ENCODE measurements around the gene VAV2.

DNA sequence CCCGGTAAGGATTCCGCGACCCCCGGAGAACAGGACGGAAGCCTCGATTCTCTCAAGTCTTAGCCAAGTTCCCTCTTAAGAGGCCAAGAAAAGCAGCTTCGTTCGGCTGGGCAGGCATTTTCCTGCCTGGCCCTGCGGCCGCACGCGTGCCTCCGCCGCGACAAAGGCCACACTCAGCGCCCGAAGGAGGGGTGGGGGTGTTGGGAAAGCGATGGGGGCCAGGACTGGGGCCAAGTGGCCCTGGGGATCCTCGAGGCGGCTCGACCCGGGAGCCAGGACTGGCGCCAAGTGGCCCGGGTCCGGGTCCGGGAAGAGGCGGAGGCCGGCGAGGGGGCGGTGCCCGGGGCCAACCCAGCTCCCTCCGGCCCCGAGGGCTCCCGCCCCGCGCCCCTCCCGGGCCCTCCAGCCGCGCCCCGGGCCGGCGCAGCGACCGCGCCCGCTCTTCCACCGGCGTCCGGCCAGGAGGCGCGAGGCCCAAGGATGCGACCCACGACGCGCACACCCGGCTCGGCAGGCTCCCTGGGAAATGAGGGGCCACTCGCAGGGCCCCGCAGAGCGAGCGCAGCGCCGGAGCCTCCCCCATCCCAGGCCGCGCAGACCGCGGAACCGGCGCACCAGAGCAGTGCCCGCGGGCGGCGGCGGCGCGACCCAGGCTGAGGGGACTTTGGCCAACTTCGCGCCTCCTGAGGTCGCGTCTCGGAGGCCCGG is 756 bp downstream of the VAV2 start:
- TF ChIP-seq ARNTL (CRISPR knock-in tag; IDR thresholded peaks at IDR 0.05; ENCODE audit: borderline replicate concordance, low read depth) (no peak), ZC3H10 (CRISPR knock-in tag; IDR thresholded peaks at IDR 0.05) (no peak), SNAI2 (CRISPR knock-in tag; IDR thresholded peaks at IDR 0.05) (no peak), ZFP30 (CRISPR knock-in tag; IDR thresholded peaks at IDR 0.05) (no peak), CSDC2 (CRISPR knock-in tag; IDR thresholded peaks at IDR 0.05) (no peak), ESRRG (CRISPR knock-in tag; IDR thresholded peaks at IDR 0.05) (no peak), BACH2 (CRISPR knock-in tag; IDR thresholded peaks at IDR 0.05; ENCODE audit: borderline replicate concordance) (no peak), OSR1 (CRISPR knock-in tag; IDR thresholded peaks at IDR 0.05) (no peak)
- TF ChIP-seq, protein P1, sequence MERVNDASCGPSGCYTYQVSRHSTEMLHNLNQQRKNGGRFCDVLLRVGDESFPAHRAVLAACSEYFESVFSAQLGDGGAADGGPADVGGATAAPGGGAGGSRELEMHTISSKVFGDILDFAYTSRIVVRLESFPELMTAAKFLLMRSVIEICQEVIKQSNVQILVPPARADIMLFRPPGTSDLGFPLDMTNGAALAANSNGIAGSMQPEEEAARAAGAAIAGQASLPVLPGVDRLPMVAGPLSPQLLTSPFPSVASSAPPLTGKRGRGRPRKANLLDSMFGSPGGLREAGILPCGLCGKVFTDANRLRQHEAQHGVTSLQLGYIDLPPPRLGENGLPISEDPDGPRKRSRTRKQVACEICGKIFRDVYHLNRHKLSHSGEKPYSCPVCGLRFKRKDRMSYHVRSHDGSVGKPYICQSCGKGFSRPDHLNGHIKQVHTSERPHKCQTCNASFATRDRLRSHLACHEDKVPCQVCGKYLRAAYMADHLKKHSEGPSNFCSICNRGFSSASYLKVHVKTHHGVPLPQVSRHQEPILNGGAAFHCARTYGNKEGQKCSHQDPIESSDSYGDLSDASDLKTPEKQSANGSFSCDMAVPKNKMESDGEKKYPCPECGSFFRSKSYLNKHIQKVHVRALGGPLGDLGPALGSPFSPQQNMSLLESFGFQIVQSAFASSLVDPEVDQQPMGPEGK (CRISPR knock-in tag; IDR thresholded peaks at IDR 0.05; ENCODE audit: borderline replicate concordance): no peak
